GM12801 (cell line): ENCODE data around the gene ZCCHC24.

Experiments
- TF ChIP-seq, protein P1 (sequence below): IDR thresholded peaks from one replicate; pipeline ENCODE4 v1.5.1; 2011; ENCODE audit warnings: control low read depth; ENCODE audit not compliant: insufficient read length; ENCODE audit errors: extremely low read depth

The ZCCHC24 gene

DNA sequence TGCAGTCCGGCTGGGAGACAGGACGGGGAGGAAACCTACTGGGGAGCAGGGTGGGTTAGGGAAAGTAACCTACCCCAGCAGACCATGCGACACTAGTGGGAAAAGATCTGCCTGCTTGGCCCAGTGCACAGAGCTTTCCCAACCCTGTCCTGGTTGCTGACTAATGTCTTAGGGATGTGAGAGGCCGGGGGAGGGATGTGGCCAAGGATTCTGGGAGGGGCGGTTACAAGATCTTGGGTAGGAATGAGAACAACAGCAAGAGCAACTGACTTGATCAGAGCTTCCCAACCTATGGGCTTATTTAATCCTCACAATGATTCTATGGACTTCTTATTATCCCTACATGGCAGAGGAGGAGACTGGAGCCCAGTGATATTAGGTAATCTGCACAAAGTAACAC lies 42.9 kb upstream of the ZCCHC24 start:
- TF ChIP-seq, protein P1, sequence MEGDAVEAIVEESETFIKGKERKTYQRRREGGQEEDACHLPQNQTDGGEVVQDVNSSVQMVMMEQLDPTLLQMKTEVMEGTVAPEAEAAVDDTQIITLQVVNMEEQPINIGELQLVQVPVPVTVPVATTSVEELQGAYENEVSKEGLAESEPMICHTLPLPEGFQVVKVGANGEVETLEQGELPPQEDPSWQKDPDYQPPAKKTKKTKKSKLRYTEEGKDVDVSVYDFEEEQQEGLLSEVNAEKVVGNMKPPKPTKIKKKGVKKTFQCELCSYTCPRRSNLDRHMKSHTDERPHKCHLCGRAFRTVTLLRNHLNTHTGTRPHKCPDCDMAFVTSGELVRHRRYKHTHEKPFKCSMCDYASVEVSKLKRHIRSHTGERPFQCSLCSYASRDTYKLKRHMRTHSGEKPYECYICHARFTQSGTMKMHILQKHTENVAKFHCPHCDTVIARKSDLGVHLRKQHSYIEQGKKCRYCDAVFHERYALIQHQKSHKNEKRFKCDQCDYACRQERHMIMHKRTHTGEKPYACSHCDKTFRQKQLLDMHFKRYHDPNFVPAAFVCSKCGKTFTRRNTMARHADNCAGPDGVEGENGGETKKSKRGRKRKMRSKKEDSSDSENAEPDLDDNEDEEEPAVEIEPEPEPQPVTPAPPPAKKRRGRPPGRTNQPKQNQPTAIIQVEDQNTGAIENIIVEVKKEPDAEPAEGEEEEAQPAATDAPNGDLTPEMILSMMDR: no peak

DNA sequence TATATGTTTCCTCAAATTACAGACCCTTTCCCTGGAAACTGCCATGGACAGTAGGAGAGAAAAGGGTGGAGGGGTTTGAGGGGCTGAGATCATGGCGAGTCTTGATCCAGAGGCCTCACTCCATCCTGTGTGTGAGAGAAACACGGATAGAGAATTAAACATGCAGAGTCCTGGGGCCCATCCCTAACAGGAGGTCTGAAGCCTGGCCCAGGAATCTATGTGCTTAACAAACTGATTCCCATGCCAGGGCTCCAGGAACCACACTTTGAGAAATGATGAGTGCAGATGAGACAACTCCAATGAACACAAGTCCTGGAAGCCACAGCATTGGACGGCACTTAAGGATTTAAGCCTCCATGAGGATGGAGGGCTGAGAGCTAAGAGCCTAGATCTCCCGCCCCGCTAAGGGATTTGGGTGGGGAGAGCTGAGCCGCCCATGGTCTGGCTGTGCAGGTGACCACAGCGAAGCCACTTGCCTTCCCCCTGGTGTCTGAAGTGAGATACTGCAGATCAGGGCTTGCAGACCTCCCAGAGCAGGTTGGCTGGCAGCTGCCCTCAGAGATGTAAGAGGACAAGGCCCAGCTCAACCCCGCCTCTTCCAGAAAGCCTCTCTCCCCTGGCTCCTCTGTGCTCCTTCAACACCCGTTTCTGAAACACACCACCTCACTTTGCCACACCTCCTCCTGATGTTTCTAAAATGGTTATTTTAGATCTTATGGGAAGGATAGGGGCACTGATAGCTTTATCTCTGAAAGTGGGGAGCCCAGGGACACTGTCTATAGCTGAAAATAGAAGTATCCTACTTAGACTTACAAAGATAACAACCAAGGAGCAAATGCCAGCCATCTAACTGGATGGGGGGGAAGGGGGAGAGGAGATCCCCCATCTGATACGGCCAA lies 42.1 kb upstream of the ZCCHC24 start:
- TF ChIP-seq, protein P1: peak; percentile 11

DNA sequence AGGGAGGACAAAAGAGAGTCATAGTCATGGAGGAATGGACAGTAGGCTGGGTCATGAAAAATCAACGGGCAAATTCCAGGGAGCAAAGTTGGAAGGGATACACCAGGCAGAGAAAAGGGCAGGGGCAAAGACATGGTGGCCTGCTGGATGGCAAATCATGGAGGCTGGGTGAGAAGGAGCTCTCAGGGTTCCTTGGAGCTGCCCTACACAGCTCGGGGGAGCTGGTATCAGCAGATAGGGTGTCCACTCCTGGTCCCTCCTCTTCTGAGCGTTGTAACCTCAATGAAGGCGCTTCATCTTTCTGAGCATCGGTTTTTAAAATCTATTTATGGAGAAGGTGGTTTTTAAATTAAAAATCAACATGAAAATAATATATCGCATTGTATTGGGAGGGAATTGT lies 39.1 kb upstream of the ZCCHC24 start:
- TF ChIP-seq, protein P1: no peak

DNA sequence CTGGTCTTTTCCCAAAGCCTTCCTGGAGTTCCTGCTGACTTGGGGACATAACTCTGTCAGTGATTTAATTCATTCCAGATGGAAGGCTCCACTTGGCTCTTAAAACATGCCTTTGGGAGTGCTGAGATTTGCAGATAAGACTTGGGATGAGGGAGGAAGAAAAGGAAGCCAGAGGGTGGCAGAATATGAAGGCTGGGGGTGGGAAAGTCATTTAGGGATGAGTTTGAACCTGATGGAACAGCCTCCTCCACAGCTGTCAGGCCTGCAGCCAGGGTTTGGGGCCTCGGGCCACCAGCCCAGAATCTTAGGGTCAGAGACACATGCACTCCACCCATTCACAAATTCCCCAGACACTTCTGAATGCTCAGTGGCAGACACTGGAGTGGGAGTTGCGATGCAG lies 38.5 kb upstream of the ZCCHC24 start:
- TF ChIP-seq, protein P1: no peak

DNA sequence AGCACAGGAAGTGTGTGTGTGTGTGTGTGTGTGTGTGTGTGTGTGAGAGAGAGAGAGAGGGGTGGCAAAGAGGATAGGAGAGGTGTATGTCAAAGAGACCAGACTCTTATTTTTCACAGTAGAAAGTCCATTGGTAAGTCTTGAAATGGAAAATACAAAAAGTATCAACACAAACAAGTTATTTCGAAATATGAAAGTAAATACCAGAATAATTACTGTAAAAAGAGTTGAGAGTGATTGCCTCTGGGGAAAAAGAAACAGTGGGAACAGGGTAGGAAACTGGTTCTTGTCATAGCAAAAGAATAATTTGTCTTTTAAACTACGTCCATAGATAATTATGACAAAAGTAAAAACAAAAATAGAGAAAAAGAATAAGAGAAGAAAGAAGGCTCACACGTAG lies 37.9 kb upstream of the ZCCHC24 start:
- TF ChIP-seq, protein P1: no peak

DNA sequence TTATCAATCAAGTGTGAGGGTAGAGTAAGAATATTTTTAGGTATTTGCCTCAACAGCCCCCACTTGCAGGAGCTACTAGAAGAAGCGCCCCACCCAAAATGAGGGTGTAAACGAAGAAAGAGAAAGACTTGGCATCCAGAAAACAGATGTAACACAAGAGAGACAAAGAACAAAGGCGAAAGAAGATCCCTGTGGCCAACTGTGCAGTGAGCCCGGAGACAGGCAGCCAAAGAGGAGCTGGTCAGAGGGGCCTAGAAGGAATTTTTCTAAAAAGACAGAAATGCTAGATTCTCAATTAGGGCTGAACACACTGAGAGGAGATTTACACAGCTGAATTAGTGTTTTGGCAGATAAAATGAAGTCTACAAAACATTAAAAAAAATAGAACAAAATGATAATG lies 37.3 kb upstream of the ZCCHC24 start:
- TF ChIP-seq, protein P1: no peak

DNA sequence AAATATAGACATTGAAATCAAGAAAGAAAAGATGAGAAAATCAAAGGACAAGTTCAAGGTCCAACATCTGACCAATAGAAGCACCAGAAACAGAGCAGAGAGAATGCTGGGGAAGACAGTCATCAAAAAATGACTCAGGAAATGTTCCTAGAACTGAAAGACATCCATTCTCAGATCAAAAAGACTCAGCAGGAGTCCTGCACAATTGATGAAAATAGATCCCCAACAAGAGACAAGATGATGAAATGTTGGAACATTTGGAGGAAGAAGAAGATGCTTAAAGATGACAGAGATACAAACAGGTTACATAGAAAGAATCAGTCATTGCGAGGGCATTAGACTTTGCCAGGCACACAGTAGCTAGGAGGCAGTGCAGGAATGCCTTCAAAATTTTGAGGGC lies 36.9 kb upstream of the ZCCHC24 start:
- TF ChIP-seq, protein P1: no peak
